HEK293 (cell line): ENCODE data around the gene RSPO1.
A peak's percentile ranks its signal among the peaks of the same experiment; 100 is the strongest.

ENCODE experiments used
- CTCF ChIA-PET: fragments of 350-600 bp; formaldehyde crosslinking; extraction: SDS; loops from one replicate; lab custom pipeline; 2021; ENCODE audit warnings: antibody characterized with exemption; lab: Yijun Ruan, JAX
- POLR2A ChIA-PET: fragments of 300-600 bp; formaldehyde crosslinking; extraction: SDS; loops from one replicate; lab custom pipeline; 2020; ENCODE audit warnings: antibody characterized with exemption, inconsistent platforms; lab: Yijun Ruan, JAX
- H3K27ac ChIP-seq: fragments of 200-500 bp; sonication (Bioruptor generic); 2 replicates; pipeline ENCODE4 v1.5.1; 2014; ENCODE audit warnings: low read depth, low read length, control low read depth, inconsistent platforms; ENCODE audit errors: extremely low read depth
- H3K36me3 ChIP-seq, 2 experiments: fragments of 200-500 bp in 1 of 2; sonication (Bioruptor generic) in 1 of 2; 1 replicate in 1 of 2; 2 replicates in 1 of 2; pipeline ENCODE4 v1.5.1; 2014 to 2017; ENCODE audit warnings: inconsistent platforms in 2 of 2, low read length in 2 of 2; ENCODE audit not compliant: control insufficient read depth in 2 of 2, insufficient read depth in 1 of 2
- H3K4me1 ChIP-seq: fragments of 200-500 bp; sonication (Bioruptor generic); 2 replicates; pipeline ENCODE4 v1.5.1; 2014; ENCODE audit warnings: mild to moderate bottlenecking, low read length, inconsistent platforms; ENCODE audit not compliant: control insufficient read depth, insufficient read depth
- H3K4me3 ChIP-seq: 2 replicates; pipeline ENCODE4 v1.5.1; 2011; ENCODE audit warnings: low read depth, mild to moderate bottlenecking, control low read depth, low read length, moderate library complexity
- H3K9me3 ChIP-seq: fragments of 200-500 bp; sonication (Bioruptor generic); 2 replicates; pipeline ENCODE4 v1.5.1; 2014; ENCODE audit warnings: low read depth, low read length, inconsistent platforms; ENCODE audit not compliant: control insufficient read depth, insufficient read depth
- MYNN ChIP-seq: fragments of 450-650 bp; formaldehyde crosslinking; IDR thresholded peaks from 2 replicates; pipeline ENCODE4 v1.5.1; 2016; ENCODE audit warnings: missing biosample characterization, missing genetic modification characterization, borderline replicate concordance
- PATZ1 ChIP-seq: fragments of 450-650 bp; formaldehyde crosslinking; IDR thresholded peaks from 2 replicates; pipeline ENCODE4 v1.5.1; 2016; ENCODE audit warnings: missing biosample characterization, missing genetic modification characterization
- PRDM6 ChIP-seq: fragments of 450-650 bp; formaldehyde crosslinking; IDR thresholded peaks from 2 replicates; pipeline ENCODE4 v1.5.1; 2017; ENCODE audit warnings: missing biosample characterization, missing genetic modification characterization
- REPIN1 ChIP-seq: fragments of 450-650 bp; formaldehyde crosslinking; IDR thresholded peaks from 2 replicates; pipeline ENCODE4 v1.5.1; 2017; ENCODE audit warnings: missing biosample characterization, missing genetic modification characterization, low read depth
- REST ChIP-seq: fragments of 450-650 bp; formaldehyde crosslinking; IDR thresholded peaks from 2 replicates; pipeline ENCODE4 v1.5.1; 2016; ENCODE audit warnings: missing biosample characterization, missing genetic modification characterization
- SP3 ChIP-seq: fragments of 450-650 bp; formaldehyde crosslinking; IDR thresholded peaks from 2 replicates; pipeline ENCODE4 v1.5.1; 2016; ENCODE audit warnings: missing biosample characterization, missing genetic modification characterization
- ZFHX2 ChIP-seq: fragments of 450-650 bp; formaldehyde crosslinking; conservative IDR thresholded peaks from 2 replicates; pipeline ENCODE4 v1.5.1; 2016; ENCODE audit warnings: missing biosample characterization, missing genetic modification characterization
- ZNF112 ChIP-seq: fragments of 450-650 bp; formaldehyde crosslinking; IDR thresholded peaks from 2 replicates; pipeline ENCODE4 v1.5.0; 2017; ENCODE audit warnings: missing biosample characterization, missing genetic modification characterization
- ZNF133 ChIP-seq: fragments of 450-650 bp; formaldehyde crosslinking; IDR thresholded peaks from 2 replicates; pipeline ENCODE4 v1.5.1; 2016; ENCODE audit warnings: missing biosample characterization, missing genetic modification characterization
- ZNF146 ChIP-seq: fragments of 450-650 bp; formaldehyde crosslinking; IDR thresholded peaks from 2 replicates; pipeline ENCODE4 v1.5.1; 2016; ENCODE audit warnings: missing biosample characterization, missing genetic modification characterization
- ZNF155 ChIP-seq: fragments of 450-650 bp; formaldehyde crosslinking; IDR thresholded peaks from 2 replicates; pipeline ENCODE4 v1.5.1; 2016; ENCODE audit warnings: missing biosample characterization, missing genetic modification characterization
- ZNF26 ChIP-seq: fragments of 450-650 bp; formaldehyde crosslinking; IDR thresholded peaks from 2 replicates; pipeline ENCODE4 v1.5.1; 2016; ENCODE audit warnings: missing biosample characterization, missing genetic modification characterization
- ZNF398 ChIP-seq: fragments of 450-650 bp; formaldehyde crosslinking; IDR thresholded peaks from 2 replicates; pipeline ENCODE4 v1.5.1; 2017; ENCODE audit warnings: missing biosample characterization, missing genetic modification characterization
- ZNF701 ChIP-seq: fragments of 450-650 bp; formaldehyde crosslinking; IDR thresholded peaks from 2 replicates; pipeline ENCODE4 v1.5.1; 2016; ENCODE audit warnings: missing biosample characterization, missing genetic modification characterization
- ZNF707 ChIP-seq: fragments of 450-650 bp; formaldehyde crosslinking; IDR thresholded peaks from 2 replicates; pipeline ENCODE4 v1.5.1; 2016; ENCODE audit warnings: missing biosample characterization, missing genetic modification characterization
- ZNF776 ChIP-seq: fragments of 450-650 bp; formaldehyde crosslinking; IDR thresholded peaks from 2 replicates; pipeline ENCODE4 v1.5.0; 2017; ENCODE audit warnings: missing biosample characterization, missing genetic modification characterization, borderline replicate concordance
- ZSCAN5A ChIP-seq: fragments of 450-650 bp; formaldehyde crosslinking; IDR thresholded peaks from 2 replicates; pipeline ENCODE4 v1.5.1; 2016; ENCODE audit warnings: missing biosample characterization, missing genetic modification characterization
- TF ChIP-seq, protein P1 (sequence below): fragments of 450-650 bp; formaldehyde crosslinking; IDR thresholded peaks from 2 replicates; pipeline ENCODE4 v1.5.1; 2016; ENCODE audit warnings: missing biosample characterization, missing genetic modification characterization

RSPO1 gene

DNA sequence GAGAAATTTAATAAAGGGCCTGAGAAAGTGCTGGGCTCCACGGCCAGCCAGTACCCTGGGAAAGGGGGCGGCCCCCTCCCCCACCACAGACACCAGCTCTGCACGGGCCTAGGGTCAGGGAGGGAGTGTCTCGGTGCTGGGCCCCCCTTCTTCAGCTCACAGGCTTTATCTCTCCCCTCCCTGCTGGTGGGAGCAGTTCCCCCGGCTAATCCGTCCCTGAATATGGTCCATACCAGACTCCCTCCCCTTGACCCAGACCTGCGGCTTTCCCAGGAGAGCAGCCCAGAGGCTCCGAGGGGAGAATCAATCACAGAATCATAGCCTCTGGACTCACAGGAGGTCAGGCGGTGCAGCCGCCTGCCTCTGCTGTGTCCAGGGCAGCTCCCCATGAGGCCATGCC, 26.0 kb upstream of the RSPO1 start:
- Histone ChIP-seq H3K4me3 (no peak overlapping the region), H3K9me3 (no peaks in the 10 kb centered on the region), H3K27ac (no peak overlapping the region), H3K4me1 (no peaks in the 10 kb centered on the region), H3K36me3 (no peaks in the 10 kb centered on the region)
- POLR2A ChIA-PET: no interaction called here
- CTCF ChIA-PET: interaction anchor here (0.6 to 1.4 kb wide), 3 partner anchors 22 to 209 kb away, joined by 3 to 6 read pairs (median 3); no protein-coding TSS in a partner anchor
- TF ChIP-seq ZNF133 (tag by site-specific recombination) (no peak), REST (tag by site-specific recombination) (no peak), ZNF112 (no peak), ZFHX2 (tag by site-specific recombination) (no peak), REPIN1 (tag by site-specific recombination) (no peak), ZNF26 (tag by site-specific recombination) (no peak), ZNF776 (tag by site-specific recombination) (no peak), ZNF707 (tag by site-specific recombination) (no peak), ZNF155 (tag by site-specific recombination) (no peak), PRDM6 (tag by site-specific recombination) (no peak), ZNF701 (tag by site-specific recombination) (no peak), ZNF398 (tag by site-specific recombination) (no peak)
- TF ChIP-seq, all 188 proteins: peak for 0

GRCh38 chr1:37658486-37658885, 23.8 kb upstream of the RSPO1 start:
- no peaks in the 10 kb centered on the region for H3K4me1 ChIP-seq
- H3K9me3 ChIP-seq: no peaks in the 10 kb centered on the region
- POLR2A ChIA-PET: no interaction called here
- no peak overlapping the region for H3K4me3 ChIP-seq
- CTCF ChIA-PET: interaction anchor here (0.7 to 1.0 kb wide), 2 partner anchors 23 to 187 kb away, joined by 3 read pairs; no protein-coding TSS in a partner anchor
- TF ChIP-seq ZSCAN5A (tag by site-specific recombination) (no peak), ZNF146 (tag by site-specific recombination) (peak; percentile 93), MYNN (no peak), PATZ1 (tag by site-specific recombination) (no peak), SP3 (tag by site-specific recombination) (no peak)
- TF ChIP-seq, protein P1, sequence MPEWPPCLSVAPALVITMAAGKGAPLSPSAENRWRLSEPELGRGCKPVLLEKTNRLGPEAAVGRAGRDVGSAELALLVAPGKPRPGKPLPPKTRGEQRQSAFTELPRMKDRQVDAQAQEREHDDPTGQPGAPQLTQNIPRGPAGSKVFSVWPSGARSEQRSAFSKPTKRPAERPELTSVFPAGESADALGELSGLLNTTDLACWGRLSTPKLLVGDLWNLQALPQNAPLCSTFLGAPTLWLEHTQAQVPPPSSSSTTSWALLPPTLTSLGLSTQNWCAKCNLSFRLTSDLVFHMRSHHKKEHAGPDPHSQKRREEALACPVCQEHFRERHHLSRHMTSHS (tag by site-specific recombination): no peak
- TF ChIP-seq, all 188 proteins: peak for 1
- Histone ChIP-seq H3K36me3 (no peaks in the 10 kb centered on the region), H3K27ac (no peak overlapping the region)
